DLD1 (cell line): ENCODE data around the gene PISD.

Experiments used
- in situ Hi-C: cut with HindIII; loops from 2 replicates; pipeline ENCODE4 v1.10.0; 2017; ENCODE audit warnings: low sequenced_read_pairs

PISD gene

DNA sequence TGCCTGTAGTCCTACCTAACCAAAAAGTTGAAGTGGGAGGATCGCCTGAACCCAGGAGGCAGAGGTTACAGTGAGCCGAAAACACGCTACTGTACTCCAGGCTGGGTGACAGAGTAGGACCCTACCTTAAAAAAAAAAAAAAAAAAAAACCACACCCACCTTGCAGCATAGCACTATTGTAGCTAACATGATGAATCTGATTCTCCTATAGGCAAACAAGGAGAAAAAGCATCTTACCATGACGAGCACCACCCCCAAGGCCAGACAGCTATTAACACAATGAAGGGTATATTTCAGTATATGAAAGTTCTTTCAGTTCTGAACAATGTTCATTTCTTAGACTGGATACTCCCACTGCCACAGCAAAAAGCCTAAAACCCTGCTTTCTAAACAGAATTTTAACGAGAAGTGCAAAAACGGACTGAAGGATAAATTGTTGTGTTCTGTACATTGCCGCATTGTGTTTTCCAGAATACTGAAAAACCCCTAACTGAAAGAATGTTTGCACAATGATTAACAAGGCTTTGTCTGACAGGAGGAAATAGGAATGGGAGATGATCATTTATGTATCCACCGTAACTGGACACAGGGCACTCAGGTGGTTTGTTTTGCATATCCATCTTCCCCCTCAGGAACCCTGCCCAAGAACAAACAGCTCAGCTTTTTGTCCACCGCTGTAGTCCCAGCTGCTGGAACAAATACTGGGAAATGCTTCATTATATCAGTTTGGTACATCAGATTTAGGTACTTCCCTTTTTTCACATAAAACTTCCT lies 8.9 kb downstream of the PISD start:
- in situ Hi-C loops, result no loop called here

DNA sequence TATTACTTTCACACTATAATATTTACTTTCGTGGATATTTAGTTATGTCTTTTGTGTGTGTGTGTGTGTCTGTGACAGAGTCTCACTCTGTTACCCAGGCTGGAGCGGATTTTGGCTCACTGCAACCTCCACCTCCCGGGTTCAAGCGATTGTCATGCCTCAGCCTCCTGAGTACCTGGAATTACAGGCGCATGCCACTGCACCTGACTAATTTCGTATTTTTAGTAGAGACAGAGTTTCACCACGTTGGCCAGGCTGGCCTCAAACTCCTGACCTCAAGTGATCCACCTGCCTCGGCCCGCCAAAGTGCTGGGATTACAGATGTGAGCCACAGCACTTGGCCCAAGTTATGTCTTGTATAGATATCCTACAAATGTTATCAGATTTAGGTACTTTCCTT lies 9.9 kb downstream of the PISD start:
- in situ Hi-C loops, result no loop called here

DNA sequence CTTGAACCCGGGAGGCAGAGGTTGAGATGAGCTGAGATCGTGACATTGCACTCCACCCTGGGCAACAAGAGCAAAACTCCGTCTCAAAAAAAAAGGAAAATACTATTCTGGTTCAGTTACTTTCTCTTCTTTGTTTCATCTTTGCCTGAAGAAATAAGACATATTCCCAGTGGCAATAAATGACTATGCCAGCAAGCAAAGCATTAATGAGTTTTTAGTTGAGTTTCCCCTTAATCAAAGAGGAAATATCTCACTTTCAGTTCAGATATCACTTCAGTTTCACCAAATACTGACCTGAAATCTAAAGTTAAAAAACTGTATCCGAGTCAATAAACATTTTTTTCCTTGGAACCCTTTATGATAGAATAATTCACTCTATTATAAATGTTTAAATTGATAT lies 10.4 kb downstream of the PISD start:
- in situ Hi-C loops, result no loop called here

DNA sequence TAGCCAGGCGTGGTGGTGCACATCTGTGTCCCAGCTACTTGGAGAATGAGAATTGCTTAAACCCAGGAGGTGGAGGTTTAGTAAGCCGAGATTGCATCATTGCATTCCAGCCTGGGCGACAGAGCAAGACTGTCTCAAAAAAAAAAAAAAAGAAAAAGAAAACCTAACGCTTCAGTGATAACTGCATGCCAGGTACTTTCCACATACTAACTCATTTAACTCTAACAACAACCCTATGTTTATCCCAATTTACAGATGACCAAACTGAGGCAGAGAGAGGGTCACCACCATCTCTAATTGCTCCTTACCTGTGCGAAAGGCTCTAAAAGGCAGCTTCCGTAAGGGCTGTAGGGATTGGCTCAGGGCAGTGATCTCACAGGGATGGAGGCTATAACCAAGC lies 11.6 kb downstream of the PISD start:
- in situ Hi-C loops, result no loop called here

DNA sequence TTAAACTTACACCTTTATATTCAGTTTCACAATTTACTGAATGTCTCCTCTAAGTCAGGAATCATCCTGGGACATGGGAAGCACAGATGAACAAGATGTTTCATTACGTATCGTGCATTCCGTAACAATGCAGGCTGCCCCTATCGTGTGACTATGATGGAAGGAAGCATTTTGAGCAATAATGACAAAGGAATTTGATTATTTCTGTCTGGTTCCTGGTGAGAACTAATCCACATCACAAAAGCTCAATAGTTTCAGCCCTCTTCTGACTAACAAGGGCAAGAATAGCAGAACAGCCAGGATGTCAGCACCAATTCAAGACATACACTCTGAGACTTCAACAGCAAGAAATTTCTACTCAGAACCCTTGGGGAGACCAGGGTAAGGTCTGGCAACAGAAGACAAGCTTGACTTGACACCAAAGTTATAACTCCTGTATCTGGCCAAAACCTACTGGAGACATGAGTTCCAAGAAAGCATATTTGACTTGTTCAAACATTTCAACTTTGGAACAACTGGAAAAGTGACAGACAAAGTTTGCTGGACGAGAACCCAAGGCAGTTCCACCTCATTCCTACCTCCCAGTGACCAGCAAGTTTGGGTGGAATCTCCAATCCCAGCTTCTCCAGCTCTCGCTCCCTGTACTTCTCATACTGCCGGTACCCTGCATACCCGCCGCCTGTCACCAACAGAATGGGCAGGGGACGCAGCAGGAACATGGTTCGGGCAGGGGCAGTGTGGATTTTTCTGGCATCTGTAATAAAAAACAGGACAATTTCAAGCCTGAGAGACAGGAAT lies 14.3 kb downstream of the PISD start:
- in situ Hi-C loops, result no loop called here

DNA sequence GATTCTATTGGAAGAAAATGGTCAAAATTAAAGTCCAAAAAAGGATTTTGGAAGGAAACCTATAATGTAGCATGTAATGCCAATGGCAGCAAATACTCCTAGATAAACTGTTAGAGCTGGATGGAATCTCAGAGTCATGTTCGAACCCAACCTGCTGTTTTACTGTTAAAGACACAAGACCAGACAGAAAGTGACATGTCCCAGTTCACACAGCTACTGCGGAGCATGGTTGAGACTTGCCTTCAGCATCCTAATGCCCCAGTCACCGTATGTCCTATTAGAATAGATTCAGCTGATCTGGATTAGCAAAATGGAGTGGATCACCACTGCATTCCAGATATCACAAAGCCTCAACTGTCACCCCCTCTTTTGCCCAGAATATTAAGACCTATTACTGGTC lies 14.9 kb downstream of the PISD start:
- in situ Hi-C loops, result no loop called here

DNA sequence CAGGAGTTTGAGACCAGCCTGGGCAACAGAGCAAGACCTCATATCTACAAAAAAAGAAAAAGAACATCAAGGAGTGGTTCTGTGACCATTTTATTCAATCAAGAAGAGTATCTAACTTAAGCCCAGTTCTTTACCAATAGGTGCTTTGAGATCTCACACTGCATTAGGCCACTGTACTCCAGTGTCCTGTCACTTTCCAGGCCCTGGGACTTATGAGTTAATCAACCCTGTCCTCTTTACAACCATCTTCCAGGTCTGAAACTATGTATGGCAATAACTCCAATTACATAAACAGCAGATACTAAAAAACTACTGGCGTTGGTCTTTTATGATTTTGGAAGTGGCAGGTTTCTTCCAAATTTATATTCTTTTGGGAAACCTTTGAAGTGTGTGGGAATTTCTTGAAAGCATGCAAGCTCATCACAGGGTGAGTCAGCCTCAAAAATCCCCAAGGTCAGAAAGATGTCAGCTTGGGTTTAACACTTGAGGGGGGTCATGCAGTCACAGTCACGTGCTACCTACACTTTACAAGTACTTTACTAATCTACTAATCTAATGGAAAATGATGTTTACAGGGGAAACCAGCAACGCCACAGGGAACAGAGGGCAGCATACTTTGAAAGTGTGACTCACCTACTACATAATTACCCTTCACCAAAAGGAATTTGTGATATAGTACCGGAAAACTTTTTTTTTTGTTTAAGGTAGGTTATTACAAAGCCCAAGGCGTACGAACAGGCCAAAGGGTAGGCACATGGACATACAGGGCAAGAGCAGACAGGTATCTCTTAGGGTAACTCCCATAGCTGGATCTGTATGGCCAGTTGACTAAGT lies 15.6 kb downstream of the PISD start:
- in situ Hi-C loops, result no loop called here

DNA sequence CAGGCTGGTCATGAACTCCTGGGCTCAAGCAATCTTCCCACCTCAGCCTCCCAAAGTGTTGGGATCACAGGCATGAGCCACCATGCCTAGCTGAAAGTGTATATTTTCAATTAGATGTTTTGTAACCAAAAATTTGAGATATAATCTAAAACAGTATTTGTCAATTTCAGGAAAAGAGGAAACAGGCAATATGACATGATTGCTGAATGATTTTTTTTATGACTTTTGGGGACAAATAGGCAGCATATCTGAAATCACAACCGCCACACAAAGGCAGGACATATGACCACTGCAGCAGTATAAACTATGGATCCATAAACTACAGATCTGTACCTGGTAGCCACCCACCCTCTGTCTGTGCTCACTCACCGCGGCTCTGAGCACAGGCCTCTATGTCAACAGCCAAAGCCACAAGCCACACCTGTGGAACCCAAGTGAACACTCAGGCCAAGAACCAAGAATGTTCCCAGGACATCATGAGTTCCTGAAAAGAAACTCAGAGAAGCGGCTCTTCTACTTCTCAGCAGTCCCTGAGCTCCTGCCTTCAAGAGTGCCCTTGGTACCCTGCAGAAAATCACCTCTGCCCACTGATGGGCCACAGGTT lies 22.5 kb downstream of the PISD start:
- in situ Hi-C loops, result no loop called here

DNA sequence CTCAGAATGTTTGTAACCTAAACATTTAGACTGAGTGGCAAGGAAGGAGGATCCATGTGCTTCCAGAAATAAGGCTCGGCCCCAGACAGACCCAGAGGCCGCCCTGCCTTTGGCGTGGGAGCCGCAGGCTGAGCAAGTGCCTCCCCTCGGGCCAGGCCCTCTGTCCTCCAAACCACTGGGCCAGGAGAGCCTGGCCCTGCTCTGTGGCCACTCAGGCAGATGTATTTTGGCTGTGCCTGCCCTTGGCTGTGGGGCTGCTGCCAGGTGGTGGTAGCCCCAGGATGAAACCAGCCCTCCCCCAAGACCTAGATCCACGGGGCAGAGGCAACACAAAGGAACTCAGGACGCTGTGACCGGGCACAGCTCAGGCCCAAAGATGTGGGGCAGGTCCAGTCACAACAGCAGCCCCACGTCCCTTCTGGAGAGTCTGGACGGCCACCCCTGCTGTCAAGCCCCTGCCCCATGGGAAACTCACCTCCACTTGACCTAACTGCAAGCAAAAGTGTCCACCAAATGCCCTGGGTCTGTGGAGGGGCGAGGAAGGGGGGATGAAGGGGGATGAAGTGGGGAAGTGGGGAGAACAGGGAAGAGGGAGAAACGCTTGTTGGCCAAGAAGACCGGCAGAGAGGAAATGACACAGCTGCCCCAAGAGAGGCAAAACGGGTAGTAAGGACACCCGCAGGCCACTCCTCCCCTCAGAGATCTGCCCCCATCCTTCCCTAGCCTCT lies 24.0 kb downstream of the PISD start:
- in situ Hi-C loops, result no loop called here

DNA sequence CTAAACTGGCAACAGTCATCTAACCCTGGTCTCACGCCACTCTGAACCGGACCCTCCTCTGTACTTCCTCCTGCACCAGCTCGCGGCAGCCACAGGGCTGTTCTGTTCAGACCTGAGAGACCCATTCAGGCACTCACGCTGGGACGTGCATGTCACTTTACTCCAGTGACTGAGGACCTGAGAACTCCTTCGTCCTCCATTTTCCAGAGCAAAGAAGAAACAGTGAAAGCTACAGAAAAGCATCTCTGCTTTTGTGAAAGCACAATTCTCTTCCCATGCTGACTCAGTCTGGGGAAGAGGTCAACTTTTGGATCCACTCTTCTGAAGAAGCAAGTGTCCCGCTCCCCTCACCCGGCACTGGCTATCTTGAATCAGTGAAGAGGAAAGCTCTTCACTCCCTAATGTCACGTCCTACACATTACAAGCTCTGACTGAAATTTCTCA lies 24.5 kb downstream of the PISD start:
- in situ Hi-C loops, result no loop called here

DNA sequence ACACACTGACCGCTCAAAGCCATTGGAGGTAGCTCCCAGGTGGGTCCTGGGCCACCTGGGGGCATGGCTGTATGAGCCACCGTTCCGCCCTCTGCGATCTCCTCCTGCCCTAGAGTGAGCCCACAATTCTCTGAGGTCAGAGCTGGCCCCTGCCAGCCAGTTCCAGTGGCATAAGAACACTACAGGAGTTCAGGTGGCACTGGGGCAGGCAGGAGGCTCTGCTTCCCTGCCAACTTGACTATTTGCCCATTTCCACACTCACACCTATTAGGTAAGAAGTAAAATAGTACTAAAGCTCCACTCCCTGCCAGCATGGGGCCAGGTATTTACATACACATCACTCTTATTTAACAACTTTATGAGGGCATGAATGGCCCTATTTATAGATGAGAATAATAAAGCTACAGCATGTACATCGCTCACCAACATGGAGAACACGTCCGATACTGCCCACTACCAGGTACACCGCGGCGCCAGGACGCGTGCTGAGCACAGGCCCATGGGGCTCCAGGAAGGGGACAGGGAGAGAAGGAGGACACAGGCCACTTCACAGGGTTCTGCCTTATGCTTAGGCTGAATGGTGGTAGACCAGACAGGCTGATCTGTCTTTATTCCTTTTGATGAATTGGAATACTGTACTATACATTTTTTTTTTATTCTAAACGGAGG lies 26.2 kb downstream of the PISD start:
- in situ Hi-C loops, result no loop called here

DNA sequence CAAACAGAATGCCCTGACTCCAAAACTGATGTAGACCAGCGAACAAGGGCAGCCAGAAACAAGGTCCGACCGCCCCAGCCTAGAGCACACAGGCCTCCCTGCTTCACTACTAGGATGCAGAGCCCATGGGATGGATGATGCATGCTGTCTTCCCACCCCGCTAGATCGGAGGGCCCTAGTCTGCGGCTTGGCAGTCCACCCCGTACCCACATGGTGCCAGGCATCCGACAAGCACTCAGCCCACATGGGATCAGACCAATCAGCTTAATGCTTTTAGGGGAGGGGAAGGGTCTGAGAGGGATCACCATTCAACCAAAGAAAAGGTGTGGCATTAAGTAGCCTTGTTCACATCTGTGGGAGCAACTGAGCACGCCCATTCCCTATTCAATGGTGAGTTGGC lies 30.6 kb downstream of the PISD start:
- in situ Hi-C loops, result no loop called here

DNA sequence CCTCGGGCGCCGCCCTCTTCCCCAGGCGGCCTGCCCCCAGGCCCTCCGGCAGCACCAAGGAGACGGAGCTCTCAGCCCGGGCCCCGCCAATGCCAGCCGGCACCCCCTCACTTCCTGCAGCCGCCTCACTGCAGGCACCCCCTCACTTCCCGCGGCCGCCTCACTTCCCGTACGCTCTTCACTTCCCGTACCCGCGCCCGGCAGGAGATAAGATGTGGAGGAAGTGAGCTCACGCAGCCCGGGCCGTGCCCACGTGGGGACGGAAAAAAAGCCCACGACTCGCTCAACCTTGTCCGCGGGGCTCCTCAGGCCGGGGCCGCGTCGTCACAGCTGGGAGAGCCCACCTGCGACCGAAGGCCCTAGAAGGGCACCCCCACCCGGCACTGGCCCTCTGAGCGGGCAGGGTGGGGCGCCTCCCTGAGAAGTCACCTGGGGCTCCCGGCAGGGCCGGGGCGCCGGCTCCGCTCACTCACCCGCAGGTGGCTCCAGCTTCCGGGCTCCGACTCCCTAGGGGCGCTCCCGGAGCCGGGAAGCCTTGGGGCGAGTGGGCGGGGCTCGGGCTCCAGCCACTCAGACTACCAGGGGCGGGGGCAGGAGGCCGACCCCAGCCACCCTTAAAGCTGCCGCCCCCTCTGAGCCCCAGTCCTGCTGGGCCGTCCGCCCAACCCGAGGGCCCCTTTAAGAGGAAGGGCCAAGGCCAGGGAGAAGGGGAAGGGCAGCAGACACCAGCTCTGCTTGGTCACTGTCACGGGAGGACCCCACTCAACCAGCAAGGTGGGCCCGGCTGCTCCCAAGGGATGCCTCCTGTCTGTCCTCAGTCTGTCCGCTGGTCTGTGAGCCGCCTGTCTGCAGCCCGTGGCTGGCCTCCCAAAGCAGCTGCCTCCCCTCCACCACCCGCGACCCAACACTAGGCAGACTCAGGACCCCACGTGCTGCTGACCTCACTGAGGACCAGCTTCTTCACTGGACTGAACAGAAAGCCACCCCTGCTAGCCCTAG lies 31.4 kb downstream of the PISD start:
- in situ Hi-C loops, result no loop called here

DNA sequence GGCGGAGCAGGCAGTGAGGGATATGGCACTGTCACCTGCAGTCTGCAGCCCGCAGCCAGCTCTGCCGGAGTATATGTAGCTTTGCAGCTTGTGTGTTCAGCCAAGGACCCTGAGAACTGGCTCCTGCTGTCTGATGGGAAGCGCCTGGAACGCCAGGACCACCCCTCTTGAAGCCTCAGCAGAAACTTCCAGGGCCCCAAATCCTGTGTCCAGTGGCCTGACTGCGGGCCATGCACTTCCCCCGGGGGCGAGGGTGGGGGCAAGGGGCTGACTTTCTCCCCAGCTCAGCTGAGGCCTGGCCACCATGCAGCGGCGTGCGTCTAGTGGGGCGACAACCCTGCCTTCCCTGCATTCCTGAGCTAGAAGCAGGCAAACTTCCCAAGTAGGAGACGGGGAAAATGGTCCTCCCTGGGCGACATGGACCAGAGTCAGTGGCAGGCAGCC lies 32.3 kb downstream of the PISD start:
- in situ Hi-C loops, result no loop called here

DNA sequence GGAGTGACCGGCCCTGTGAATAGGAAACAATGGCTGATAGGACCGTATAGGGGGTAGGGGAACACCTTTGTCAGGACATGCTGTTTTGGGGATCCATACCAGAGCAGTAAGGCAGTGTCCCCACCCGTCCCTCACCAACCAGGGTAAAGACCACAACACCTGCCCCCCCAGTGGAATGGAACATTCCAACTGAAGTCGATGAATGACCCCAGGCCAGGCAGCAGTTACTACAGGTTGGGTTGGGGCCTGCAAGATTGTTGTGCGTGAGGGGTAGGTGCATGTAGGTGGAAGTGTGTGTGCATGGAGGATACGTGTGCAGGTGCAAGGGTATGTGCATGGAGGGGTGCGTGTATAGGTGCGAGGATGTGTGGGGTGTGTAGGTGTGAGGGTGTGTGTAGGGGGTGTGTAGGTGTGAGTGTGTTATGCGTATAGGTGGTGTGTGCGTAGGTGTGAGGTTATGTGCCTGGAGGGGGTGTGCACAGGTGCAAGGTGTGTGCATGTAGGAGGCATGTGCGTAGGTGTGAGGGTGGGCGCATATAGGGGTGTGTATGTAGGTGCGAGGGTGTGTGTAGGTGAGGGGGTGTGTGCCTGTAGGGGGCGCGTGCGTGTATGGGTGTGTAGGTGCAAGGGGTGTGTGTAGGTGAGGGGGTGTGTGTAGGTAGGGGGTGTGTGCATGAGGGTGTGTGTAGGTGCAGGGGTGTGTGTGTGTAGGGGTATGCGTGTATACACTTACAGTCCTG lies 32.9 kb downstream of the PISD start:
- in situ Hi-C loops, result no loop called here

DNA sequence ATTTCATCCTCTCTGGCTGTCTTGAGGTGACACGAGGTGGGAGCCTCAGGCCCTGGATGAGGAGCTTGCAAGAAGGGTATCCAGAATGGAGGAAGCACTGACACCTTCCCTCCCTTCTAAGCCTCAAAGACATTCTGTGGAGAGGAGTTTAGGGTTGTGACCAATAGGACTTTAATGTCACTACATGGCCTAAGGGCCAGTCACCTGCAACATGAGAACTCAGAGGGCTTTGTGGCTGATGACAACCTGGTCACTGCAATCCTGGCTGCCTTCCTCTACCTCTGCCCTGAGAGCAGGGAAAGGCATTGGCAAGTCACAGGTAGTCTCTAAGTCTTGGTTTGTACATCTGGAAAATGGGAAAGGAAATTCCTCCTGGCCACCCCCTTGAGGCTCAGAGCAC lies 33.7 kb downstream of the PISD start:
- in situ Hi-C loops, result no loop called here

DNA sequence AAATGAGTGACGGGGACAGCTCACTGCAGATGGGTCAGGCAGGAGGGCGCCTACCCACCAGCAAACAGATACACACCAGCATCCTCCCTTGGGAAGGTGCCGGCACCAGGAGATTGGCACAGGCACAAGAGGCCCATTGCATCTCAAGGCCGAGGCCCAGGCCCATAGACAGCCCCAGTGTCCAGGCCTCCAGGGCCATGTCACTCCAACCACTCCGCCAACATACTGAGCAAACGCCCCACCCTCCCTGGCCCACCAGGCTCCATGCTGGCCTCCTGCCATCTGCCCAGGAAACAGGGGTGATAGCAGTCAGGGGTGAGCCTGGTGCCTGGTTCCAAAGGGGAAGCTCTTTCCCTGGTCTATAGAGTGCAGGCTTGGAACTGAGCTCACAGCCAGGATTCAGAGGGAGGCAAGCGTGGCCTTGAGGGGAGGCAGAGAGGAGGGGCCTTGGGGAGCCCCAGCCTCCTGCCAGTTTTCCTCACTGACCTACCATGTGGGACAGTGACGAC lies 34.7 kb downstream of the PISD start:
- in situ Hi-C loops, result no loop called here
